K562 (cell line): ENCODE results near the gene MMP23B.

Experiments
- CEBPZ ChIP-seq: fragments of 150-350 bp; IDR thresholded peaks from 2 replicates; pipeline ENCODE4 v1.6.1; 2014; ENCODE audit warnings: low read depth, mild to moderate bottlenecking, low read length, borderline replicate concordance
- CHAMP1 ChIP-seq: fragments of 450-650 bp; IDR thresholded peaks from 2 replicates; pipeline ENCODE4 v1.6.1; 2016; ENCODE audit warnings: mild to moderate bottlenecking
- CTCF ChIP-seq, 3 experiments: IDR thresholded peaks in 2 of 3; conservative IDR thresholded peaks in 1 of 3; 2 replicates each; pipeline ENCODE4 v1.5.1; 2011 to 2012; ENCODE audit warnings: low read length in 3 of 3, mild to moderate bottlenecking in 3 of 3, control low read depth in 2 of 3, improper control_type of control experiment in 1 of 3, inconsistent platforms in 1 of 3, low read depth in 1 of 3, mixed read lengths in 1 of 3, moderate library complexity in 1 of 3; ENCODE audit not compliant: insufficient read depth in 2 of 3
- CXXC5 ChIP-seq: fragments of 250-450 bp; sonication (Bioruptor Pico); IDR thresholded peaks from 2 replicates; pipeline ENCODE4 v1.8.0; 2022; ENCODE audit warnings: inconsistent platforms, mild to moderate bottlenecking, moderate library complexity
- ELF4 ChIP-seq: fragments of 450-650 bp; formaldehyde crosslinking; IDR thresholded peaks from 2 replicates; pipeline ENCODE4 v1.4.0; 2022; ENCODE audit warnings: missing genetic modification characterization
- ERF ChIP-seq: fragments of 450-650 bp; formaldehyde crosslinking; IDR thresholded peaks from 2 replicates; pipeline ENCODE4 v1.4.0; 2020; ENCODE audit warnings: mild to moderate bottlenecking, mixed read lengths
- NRF1 ChIP-seq, 2 experiments: fragments of 450-650 bp; IDR thresholded peaks in 1 of 2; conservative IDR thresholded peaks in 1 of 2; 2 replicates each; pipeline ENCODE4 v1.6.1; 2014; ENCODE audit warnings: mild to moderate bottlenecking in 2 of 2
- POLR2A ChIP-seq: fragments of 450-650 bp; conservative IDR thresholded peaks from 2 replicates; pipeline ENCODE4 v1.6.1; 2016
- SRF ChIP-seq, 2 experiments: fragments of 250-450, 450-650 bp in 1 of 2; sonication (Bioruptor Pico) in 1 of 2; sonication (generic) in 1 of 2; formaldehyde crosslinking; IDR thresholded peaks; 2 replicates each; pipeline versions ENCODE4 v1.5.0 to v1.5.1; 2020 to 2022; ENCODE audit warnings: mild to moderate bottlenecking in 1 of 2, missing genetic modification reagents in 1 of 2
- TARDBP ChIP-seq: fragments of 450-650 bp; IDR thresholded peaks from 2 replicates; pipeline ENCODE4 v1.6.1; 2016
- USF1 ChIP-seq: sonication (generic); formaldehyde crosslinking; IDR thresholded peaks from 2 replicates; pipeline ENCODE4 v1.9.0; 2022; ENCODE audit warnings: mild to moderate bottlenecking, missing genetic modification reagents
- VEZF1 ChIP-seq: fragments of 200-800 bp; sonication (Bioruptor generic); IDR thresholded peaks from 2 replicates; pipeline ENCODE4 v1.6.1; 2017; ENCODE audit warnings: missing genetic modification characterization, missing compliant biosample characterization
- ZC3H11A ChIP-seq: IDR thresholded peaks from 2 replicates; pipeline ENCODE4 v1.6.1; 2012; ENCODE audit warnings: low read depth, low read length, improper control_type of control experiment

GRCh38 chr1:1630965-1631781 lies 800 bp upstream of the MMP23B start:
- TF ChIP-seq POLR2A (no peak), CXXC5 (no peak), ERF (CRISPR knock-in tag) (no peak), VEZF1 (CRISPR knock-in tag) (no peak), ELF4 (CRISPR knock-in tag) (no peak), ZC3H11A (no peak), TARDBP (no peak), NRF1 (conservative IDR thresholded peaks at IDR 0.05 in 1 of 2, IDR thresholded peaks at IDR 0.05 in 1 of 2) (no peak), USF1 (CRISPR knock-in tag) (no peak), SRF (CRISPR knock-in tag; IDR thresholded peaks at IDR 0.05) (no peak), CHAMP1 (no peak), CEBPZ (no peak), CTCF (IDR thresholded peaks at IDR 0.05 in 2 of 3, conservative IDR thresholded peaks at IDR 0.05 in 1 of 3; ENCODE audit: insufficient read depth in 2 of 3, low read depth in 1 of 3, low read length in 3 of 3) (no peak)
